K562 (cell line): Measurements from ENCODE around the gene SORCS1. TPM values are rescaled to one million over a fixed set of nuclear protein-coding genes. Genes with fewer than 3 reads are reported as not detected.

Source experiments
- ATAC-seq: fragments of 200-7000 bp; cut with Tn5 transposase; 3 replicates; pipeline ENCODE4 v1.9.1; 2020; ENCODE audit warnings: moderate library complexity
- BruUV-seq: library from RNA; stranded (reverse); fragments of 400-500 nt; replicated peaks from 2 replicates; lab custom pipeline; 2021; lab: Mats Ljungman, UMichigan
- CTCF ChIA-PET: fragments of 300-600 bp; formaldehyde crosslinking; extraction: SDS; loops from one replicate; lab custom pipeline; 2021; ENCODE audit warnings: low intra/inter-chr PET ratio; lab: Yijun Ruan, JAX
- POLR2A ChIA-PET: fragments of 300-600, 350-650 bp; sonication (Branson Sonifier 250); formaldehyde crosslinking; extraction: SDS; loops from one replicate; lab custom pipeline; 2021; ENCODE audit warnings: antibody characterized with exemption, inconsistent platforms; lab: Yijun Ruan, JAX
- DNase-seq, 4 experiments: peaks; one replicate each; pipeline versions ENCODE4 v3.0.0 to v3.0.0-alpha.2; 2011 to 2018; ENCODE audit warnings: low spot score in 3 of 4, mixed read lengths in 3 of 4; ENCODE audit errors: extremely low read depth in 1 of 4
- FAIRE-seq: peaks from 2 replicates; lab custom pipeline; 2011; peaks lifted over from hg19 to GRCh38; lab: Jason Lieb, UNC
- H2AFZ ChIP-seq: 2 replicates; pipeline ENCODE4 v1.6.0; 2011; ENCODE audit warnings: low read depth, low read length, control low read depth, inconsistent platforms
- H3K27ac ChIP-seq: fragments of 200-600 bp; 3 replicates; pipeline ENCODE4 v1.8.0; 2011; ENCODE audit warnings: low read depth, mild to moderate bottlenecking, control low read depth, inconsistent platforms, low read length, moderate library complexity, mixed read lengths; ENCODE audit errors: extremely low read depth
- H3K27me3 ChIP-seq, 2 experiments: fragments of 300-600 bp in 1 of 2; 2 replicates in 1 of 2; 3 replicates in 1 of 2; pipeline versions ENCODE4 v1.6.0 to v1.8.0; 2011; ENCODE audit warnings: inconsistent platforms in 2 of 2, low read length in 2 of 2, mild to moderate bottlenecking in 1 of 2, mixed read lengths in 1 of 2, moderate library complexity in 1 of 2; ENCODE audit not compliant: control insufficient read depth in 2 of 2, insufficient read depth in 2 of 2
- H3K36me3 ChIP-seq: fragments of 300-600 bp; 3 replicates; pipeline ENCODE4 v1.8.0; 2011; ENCODE audit warnings: mild to moderate bottlenecking, low read length, inconsistent platforms; ENCODE audit not compliant: control insufficient read depth, insufficient read depth
- H3K4me1 ChIP-seq, 2 experiments: fragments of 200-600 bp in 1 of 2; replicated peaks in 1 of 2; 2 replicates in 1 of 2; 3 replicates in 1 of 2; pipeline versions ENCODE4 v1.5.1 to v1.8.0; 2011; ENCODE audit warnings: inconsistent platforms in 2 of 2, low read length in 2 of 2, mild to moderate bottlenecking in 1 of 2, mixed read lengths in 1 of 2, moderate library complexity in 1 of 2; ENCODE audit not compliant: control insufficient read depth in 2 of 2, insufficient read depth in 2 of 2
- H3K4me2 ChIP-seq: 2 replicates; pipeline ENCODE4 v1.6.1; 2011; ENCODE audit warnings: low read length, control low read depth, inconsistent platforms, mixed read lengths; ENCODE audit not compliant: insufficient read depth
- H3K4me3 ChIP-seq: fragments of 200-600 bp; sonication (generic), shearing (Covaris generic); 2 replicates; pipeline ENCODE4 v1.5.1; 2016; ENCODE audit warnings: control low read depth, inconsistent platforms
- H3K79me2 ChIP-seq: fragments of 200-600 bp; 3 replicates; pipeline ENCODE4 v1.8.0; 2011; ENCODE audit warnings: low read length, inconsistent platforms; ENCODE audit not compliant: control insufficient read depth, insufficient read depth
- H3K9ac ChIP-seq, 2 experiments: 2 replicates each; pipeline versions ENCODE4 v1.6.0 to v1.6.1; 2011; ENCODE audit warnings: low read depth in 2 of 2, low read length in 2 of 2, control low read depth in 1 of 2, inconsistent platforms in 1 of 2, mild to moderate bottlenecking in 1 of 2, mixed read lengths in 1 of 2; ENCODE audit not compliant: insufficient read depth in 1 of 2
- H3K9me1 ChIP-seq: one replicate; pipeline ENCODE4 v1.6.0; 2011; ENCODE audit warnings: inconsistent platforms, mild to moderate bottlenecking, low read length, moderate library complexity; ENCODE audit not compliant: control insufficient read depth, insufficient read depth
- H3K9me3 ChIP-seq: replicated peaks from 2 replicates; pipeline ENCODE4 v1.5.1; 2011; ENCODE audit warnings: low read depth, low read length, inconsistent platforms; ENCODE audit not compliant: control insufficient read depth, insufficient read depth
- H4K20me1 ChIP-seq: replicated peaks from 2 replicates; pipeline ENCODE4 v1.6.1; 2011; ENCODE audit warnings: low read length, inconsistent platforms, mixed read lengths; ENCODE audit not compliant: control insufficient read depth, insufficient read depth
- CEBPG ChIP-seq, 3 experiments: fragments of 200-800 bp in 1 of 3; sonication (Bioruptor generic) in 1 of 3; sonication (generic) in 1 of 3; formaldehyde crosslinking in 1 of 3; IDR thresholded peaks in 2 of 3; conservative IDR thresholded peaks in 1 of 3; 2 replicates each; pipeline versions ENCODE4 v1.6.1 to v1.8.0; 2016 to 2022; ENCODE audit warnings: missing compliant biosample characterization in 2 of 3, missing genetic modification characterization in 2 of 3, mild to moderate bottlenecking in 1 of 3, missing genetic modification reagents in 1 of 3
- ESRRB ChIP-seq: fragments of 250-450 bp; sonication (Bioruptor Pico); IDR thresholded peaks from 2 replicates; pipeline ENCODE4 v1.5.0; 2020; ENCODE audit warnings: mild to moderate bottlenecking, moderate library complexity, borderline replicate concordance
- HMG20A ChIP-seq: fragments of 450-650 bp; formaldehyde crosslinking; conservative IDR thresholded peaks from 2 replicates; pipeline ENCODE4 v1.4.0; 2020; ENCODE audit warnings: mild to moderate bottlenecking, mixed read lengths
- MCM7 ChIP-seq, 2 experiments: fragments of 450-650 bp; IDR thresholded peaks; 2 replicates each; pipeline ENCODE4 v1.6.1; 2016 to 2018
- MNT ChIP-seq, 2 experiments: fragments of 450-650 bp; conservative IDR thresholded peaks; 2 replicates each; pipeline ENCODE4 v1.6.1; 2017; ENCODE audit warnings: mild to moderate bottlenecking in 2 of 2, moderate library complexity in 2 of 2
- NR1H2 ChIP-seq: sonication (generic); formaldehyde crosslinking; IDR thresholded peaks from 2 replicates; pipeline ENCODE4 v1.4.0; 2020; ENCODE audit warnings: mild to moderate bottlenecking, missing genetic modification reagents
- TAF9B ChIP-seq: fragments of 450-650 bp; IDR thresholded peaks from 2 replicates; pipeline ENCODE4 v1.6.1; 2018; ENCODE audit warnings: mild to moderate bottlenecking; ENCODE audit not compliant: partially characterized antibody
- TAL1 ChIP-seq: fragments of 450-650 bp; IDR thresholded peaks from 2 replicates; pipeline ENCODE4 v1.6.1; 2016; ENCODE audit warnings: mild to moderate bottlenecking
- THRA ChIP-seq: fragments of 450-650 bp; IDR thresholded peaks from 2 replicates; pipeline ENCODE4 v1.6.1; 2017; ENCODE audit warnings: mild to moderate bottlenecking, moderate library complexity
- YBX1 ChIP-seq: fragments of 450-650 bp; IDR thresholded peaks from 2 replicates; pipeline ENCODE4 v1.7.1; 2016; ENCODE audit warnings: mild to moderate bottlenecking
- ZC3H4 ChIP-seq: sonication (generic); formaldehyde crosslinking; IDR thresholded peaks from 2 replicates; pipeline ENCODE4 v1.9.0; 2021; ENCODE audit warnings: missing genetic modification reagents, borderline replicate concordance
- ZNF175 ChIP-seq: fragments of 200-800 bp; sonication (Bioruptor generic); IDR thresholded peaks from 2 replicates; pipeline ENCODE4 v1.6.1; 2016; ENCODE audit warnings: low read depth, mild to moderate bottlenecking, missing genetic modification characterization, missing compliant biosample characterization
- ZNF316 ChIP-seq: fragments of 450-650 bp; IDR thresholded peaks from 2 replicates; pipeline ENCODE4 v1.6.1; 2016
- ZNF395 ChIP-seq: fragments of 200-800 bp; sonication (Bioruptor generic); IDR thresholded peaks from 2 replicates; pipeline ENCODE4 v1.6.1; 2017; ENCODE audit warnings: missing genetic modification characterization, missing compliant biosample characterization
- ZNF436 ChIP-seq: fragments of 250-450, 450-650 bp; sonication (Bioruptor Pico); formaldehyde crosslinking; IDR thresholded peaks from 2 replicates; pipeline ENCODE4 v1.7.0; 2020; ENCODE audit warnings: mild to moderate bottlenecking
- ZNF668 ChIP-seq: fragments of 250-450 bp; sonication (Bioruptor Pico); IDR thresholded peaks from 2 replicates; pipeline ENCODE4 v1.8.0; 2022; ENCODE audit warnings: mild to moderate bottlenecking, inconsistent platforms
- WGBS: fragments of 100-300 bp; shearing (Covaris generic); methylation state at CpG from one replicate; pipeline ENCODE4 v1.1.6; 2016; ENCODE audit warnings: low coverage, mixed read lengths; ENCODE audit not compliant: insufficient coverage; ENCODE audit errors: missing lambda C conversion rate; 5-methylcytosine and 5-hydroxymethylcytosine counted together
- in situ Hi-C: fragments of 300-500 bp; cut with MboI; formaldehyde crosslinking; loops from 4 replicates; pipeline ENCODE4 v1.15.0; 2018; ENCODE audit warnings: inconsistent platforms, mixed read lengths
- intact Hi-C: fragments of 100-400 bp; cut with micrococcal nuclease; formaldehyde crosslinking; loops from 2 replicates; pipeline ENCODE4 v1.14.2; 2022
- polyA plus RNA-seq, 8 experiments: library from polyadenylated mRNA; depleted of rRNA in 4 of 8; stranded (reverse) in 5 of 8; unstranded in 3 of 8; fragments of >200 nt; fragmentation: Nextera tagmentation in 2 of 8; fragmentation: Illumina TruSeq in 1 of 8; extraction: Ambion mirVana in 2 of 8; extraction: Trizol in 1 of 8; gene quantifications; 2 replicates each; pipeline versions ENCODE4 v1.2.1 to v1.2.3, GENCODE V29; 2011 to 2014; ENCODE audit warnings: inconsistent platforms in 1 of 8, missing spikeins in 1 of 8
- total RNA-seq, 7 experiments: library from RNA; depleted of rRNA in 6 of 7; stranded (reverse); fragments of >200 nt in 6 of 7; fragmentation: Illumina TruSeq in 2 of 7; extraction: Trizol in 2 of 7; gene quantifications; 2 replicates each; pipeline versions ENCODE4 v1.2.1 to v1.2.3, GENCODE V29; 2011 to 2021; ENCODE audit warnings: low replicate concordance in 1 of 7

SORCS1 gene
- total and polyA plus RNA-seq, 9 of the 15 experiments (the other 6 are each of a cell fraction or from before 2014, with no cell fraction given), result 1.5 to 3.9 (median 2.7) TPM

GRCh38 chr10:106830006-106830405, 334.5 kb downstream of the SORCS1 start (continued):
- no peak for TF ChIP-seq MNT (conservative IDR thresholded peaks at IDR 0.05)

- Histone ChIP-seq H3K36me3 (no peaks in the 10 kb centered on the region), H2AFZ (no peak overlapping the region), H3K9ac (no peak overlapping the region), H3K4me2 (no peak overlapping the region), H3K9me3 (no peaks in the 10 kb centered on the region), H3K27me3 (no peaks in the 10 kb centered on the region), H4K20me1 (no peaks in the 10 kb centered on the region), H3K27ac (no peak overlapping the region), H3K79me2 (no peaks in the 10 kb centered on the region), H3K4me1 (no peaks in the 10 kb centered on the region; a peak in 2 of 5 replicates), H3K4me3 (no peak overlapping the region), H3K9me1 (no peaks in the 10 kb centered on the region)
- 0% methylated on average over 1 of the region's 1 CpG for WGBS
- no TSS peak for BruUV-seq
- FAIRE-seq, result no peak
- POLR2A ChIA-PET, result no interaction called here
- intact Hi-C loops, result no loop called here
- CTCF ChIA-PET, result no interaction called here
- in situ Hi-C loops, result no loop called here
- no peak for ATAC-seq
- no peak for DNase-seq
- TF ChIP-seq CEBPG (CRISPR knock-in tag; IDR thresholded peaks at IDR 0.05), result no peak
- no peak for TF ChIP-seq CEBPG (tag; conservative IDR thresholded peaks at IDR 0.05 in 1 of 2, IDR thresholded peaks at IDR 0.05 in 1 of 2)
- TF ChIP-seq NR1H2 (CRISPR knock-in tag), result no peak
- no peak for TF ChIP-seq ZNF316
- TF ChIP-seq TAF9B, result no peak
- TF ChIP-seq ZNF668 (CRISPR knock-in tag), result no peak
- no peak for TF ChIP-seq ESRRB
- no peak for TF ChIP-seq ZC3H4 (CRISPR knock-in tag)
- TF ChIP-seq ZNF175, result no peak
- TF ChIP-seq ZNF436 (CRISPR knock-in tag), result no peak
- TF ChIP-seq THRA, result no peak
- TF ChIP-seq TAL1, result no peak
- no peak for TF ChIP-seq ZNF395 (CRISPR knock-in tag)
- TF ChIP-seq HMG20A (CRISPR knock-in tag), result no peak
- no peak for TF ChIP-seq MCM7 (IDR thresholded peaks at IDR 0.05)
- TF ChIP-seq YBX1, result no peak
These were observed 337.8 kb downstream of the SORCS1 start for GRCh38 chr10:106826716-106827115.
